M059J (cell line): ENCODE data around the gene MINDY4. TPM values are rescaled to one million over a fixed set of nuclear protein-coding genes. Genes with fewer than 3 reads are reported as not detected.
A peak's percentile ranks its signal among the peaks of the same experiment; 100 is the strongest.
"Not testable (repeated sequence)": the region's sequence is repeated elsewhere in the genome, so short reads cannot be mapped to it uniquely, and the experiment has no call there.

Experiments
- DNase-seq: peaks from one replicate; pipeline ENCODE4 v3.0.0-alpha.2; 2012; ENCODE audit warnings: low read depth
- total RNA-seq: library from RNA; depleted of rRNA; stranded (reverse); fragments of >200 nt; shearing (Covaris generic); gene quantifications from 2 replicates; pipeline ENCODE4 v1.2.3, GENCODE V29; 2014

MINDY4 gene
- total RNA-seq, 1 experiment from 2014 or later, result 1.8 TPM

- DNase-seq, result peak; percentile 96
These were observed 33.0 kb downstream of the MINDY4 start for GRCh38 chr7:30804078-30804661.

- DNase-seq, result no peak
These were observed 34.0 kb downstream of the MINDY4 start for GRCh38 chr7:30805081-30805691.

- DNase-seq, result no peak
These were observed 34.7 kb downstream of the MINDY4 start for GRCh38 chr7:30805931-30806330.

- DNase-seq, result not testable (repeated sequence)
These were observed 36.3 kb downstream of the MINDY4 start for GRCh38 chr7:30807477-30807876.

- not testable (repeated sequence) for DNase-seq
These were observed 36.7 kb downstream of the MINDY4 start for GRCh38 chr7:30807941-30808340.

- DNase-seq, result no peak
These were observed 39.8 kb downstream of the MINDY4 start for GRCh38 chr7:30810986-30811385.

GRCh38 chr7:30812676-30813075 is 41.5 kb downstream of the MINDY4 start:
- DNase-seq, result no peak

GRCh38 chr7:30813466-30813865 is 42.2 kb downstream of the MINDY4 start:
- DNase-seq, result no peak

GRCh38 chr7:30814700-30815387 is 43.6 kb downstream of the MINDY4 start:
- no peak for DNase-seq

- no peak for DNase-seq
These were observed 44.2 kb downstream of the MINDY4 start for GRCh38 chr7:30815388-30815854.

GRCh38 chr7:30815951-30816644 is 44.9 kb downstream of the MINDY4 start:
- no peak for DNase-seq

GRCh38 chr7:30816645-30817370 is 45.6 kb downstream of the MINDY4 start:
- DNase-seq, result no peak

GRCh38 chr7:30817371-30817767 is 46.2 kb downstream of the MINDY4 start:
- peak; percentile 82 for DNase-seq

- no peak for DNase-seq
These were observed 53.9 kb downstream of the MINDY4 start for GRCh38 chr7:30824821-30825720.

- DNase-seq, result no peak
These were observed 55.0 kb downstream of the MINDY4 start for GRCh38 chr7:30826181-30826580.

GRCh38 chr7:30828591-30828990 is 57.4 kb downstream of the MINDY4 start:
- DNase-seq, result no peak

GRCh38 chr7:30829471-30829870 is 58.3 kb downstream of the MINDY4 start:
- DNase-seq, result no peak

GRCh38 chr7:30831227-30831626 is 60.0 kb downstream of the MINDY4 start:
- DNase-seq, result no peak

GRCh38 chr7:30831936-30832335 is 60.7 kb downstream of the MINDY4 start:
- DNase-seq, result no peak

- not testable (repeated sequence) for DNase-seq
These were observed 62.9 kb downstream of the MINDY4 start for GRCh38 chr7:30834017-30834674.
